MM.1S (cell line): ENCODE measurements around the gene VASH2.

Experiments used
- EZH2 ChIP-seq: fragments of 300-600 bp; sonication (generic); optimal IDR thresholded peaks from 2 replicates; pipeline ENCODE3; 2017; ENCODE audit warnings: low read depth, mild to moderate bottlenecking, antibody characterized with exemption, low read length, mixed read lengths
- EZH2phosphoT487 ChIP-seq: fragments of 300-600 bp; sonication (generic); IDR thresholded peaks from 2 replicates; pipeline ENCODE4 v1.6.1; 2018; ENCODE audit warnings: antibody characterized with exemption, low read length
- TF ChIP-seq, protein P1 (sequence below): fragments of 300-600 bp; sonication (generic); IDR thresholded peaks from 2 replicates; pipeline ENCODE4 v1.5.1; 2016; ENCODE audit warnings: antibody characterized with exemption, low read length, mixed read lengths

DNA sequence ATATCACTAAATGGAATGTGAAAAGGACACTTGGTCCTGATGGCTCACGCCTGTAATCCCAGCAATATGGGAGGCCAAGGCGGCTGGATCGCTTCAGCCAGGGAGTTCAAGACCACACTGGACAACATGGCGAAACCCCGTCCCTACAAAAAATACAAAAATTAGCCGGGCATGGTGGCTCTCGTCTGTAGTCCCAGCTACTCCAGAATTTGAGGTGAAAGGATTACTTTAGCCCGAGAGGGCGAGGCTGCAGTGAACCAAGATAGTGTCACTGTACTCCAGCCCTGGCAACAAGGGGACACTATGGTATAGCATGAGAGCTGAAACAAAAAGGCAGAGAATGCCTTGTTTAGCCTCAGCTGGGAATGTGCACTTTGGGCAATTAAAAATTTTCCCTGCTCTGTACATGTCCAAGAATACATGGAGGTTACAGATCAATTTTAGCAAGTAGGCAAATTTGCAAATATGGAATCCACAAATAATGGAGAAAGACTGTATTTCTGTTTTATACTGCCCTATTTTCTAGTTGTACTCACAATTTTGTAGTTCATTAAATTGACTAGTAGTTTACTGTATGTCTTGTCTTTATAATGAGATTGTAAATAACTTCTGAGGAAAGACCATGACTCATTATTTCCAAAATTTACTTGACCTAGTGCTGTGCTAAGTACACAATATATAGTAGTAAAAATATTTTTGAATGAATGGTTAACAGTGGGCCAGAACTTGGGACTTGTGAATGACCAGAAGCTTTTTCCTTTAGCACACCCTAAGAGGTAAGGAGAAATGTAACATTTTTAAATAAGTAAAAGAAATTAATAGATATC, 67.3 kb downstream of the VASH2 start:
- TF ChIP-seq, protein P1, sequence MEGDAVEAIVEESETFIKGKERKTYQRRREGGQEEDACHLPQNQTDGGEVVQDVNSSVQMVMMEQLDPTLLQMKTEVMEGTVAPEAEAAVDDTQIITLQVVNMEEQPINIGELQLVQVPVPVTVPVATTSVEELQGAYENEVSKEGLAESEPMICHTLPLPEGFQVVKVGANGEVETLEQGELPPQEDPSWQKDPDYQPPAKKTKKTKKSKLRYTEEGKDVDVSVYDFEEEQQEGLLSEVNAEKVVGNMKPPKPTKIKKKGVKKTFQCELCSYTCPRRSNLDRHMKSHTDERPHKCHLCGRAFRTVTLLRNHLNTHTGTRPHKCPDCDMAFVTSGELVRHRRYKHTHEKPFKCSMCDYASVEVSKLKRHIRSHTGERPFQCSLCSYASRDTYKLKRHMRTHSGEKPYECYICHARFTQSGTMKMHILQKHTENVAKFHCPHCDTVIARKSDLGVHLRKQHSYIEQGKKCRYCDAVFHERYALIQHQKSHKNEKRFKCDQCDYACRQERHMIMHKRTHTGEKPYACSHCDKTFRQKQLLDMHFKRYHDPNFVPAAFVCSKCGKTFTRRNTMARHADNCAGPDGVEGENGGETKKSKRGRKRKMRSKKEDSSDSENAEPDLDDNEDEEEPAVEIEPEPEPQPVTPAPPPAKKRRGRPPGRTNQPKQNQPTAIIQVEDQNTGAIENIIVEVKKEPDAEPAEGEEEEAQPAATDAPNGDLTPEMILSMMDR = no peak
- TF ChIP-seq EZH2phosphoT487 (no peak), EZH2 (no peak)
